Measurements from ENCODE around the gene PDE4D.

PDE4D gene

GRCh38 chr5:59547731-59548130 lies 345.8 kb downstream of the PDE4D start:
- no peak for DNase-seq (ENCODE audit: low read depth)

DNA sequence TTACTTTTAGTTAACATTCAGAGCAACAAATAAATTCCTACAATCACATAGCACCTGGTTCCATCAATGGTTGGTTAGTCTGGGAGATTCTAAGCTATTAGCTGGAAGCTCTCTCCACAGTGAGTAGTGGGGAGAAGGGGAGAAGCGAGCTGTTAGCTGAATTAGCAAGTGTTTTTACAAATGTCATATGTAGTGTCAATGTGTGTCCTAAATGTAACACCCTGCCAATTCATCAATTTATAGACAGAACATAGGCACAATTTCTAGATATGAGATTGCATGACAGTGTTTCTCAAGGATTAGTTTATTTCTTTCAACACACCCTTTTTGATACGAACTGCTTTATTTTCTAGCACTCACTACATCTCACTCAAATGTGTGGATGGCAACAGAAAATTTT lies 349.0 kb downstream of the PDE4D start:
- no peak for DNase-seq (ENCODE audit: low read depth)

- no peak for DNase-seq (ENCODE audit: low read depth)
These were observed 349.6 kb downstream of the PDE4D start for GRCh38 chr5:59543821-59544442.

DNA sequence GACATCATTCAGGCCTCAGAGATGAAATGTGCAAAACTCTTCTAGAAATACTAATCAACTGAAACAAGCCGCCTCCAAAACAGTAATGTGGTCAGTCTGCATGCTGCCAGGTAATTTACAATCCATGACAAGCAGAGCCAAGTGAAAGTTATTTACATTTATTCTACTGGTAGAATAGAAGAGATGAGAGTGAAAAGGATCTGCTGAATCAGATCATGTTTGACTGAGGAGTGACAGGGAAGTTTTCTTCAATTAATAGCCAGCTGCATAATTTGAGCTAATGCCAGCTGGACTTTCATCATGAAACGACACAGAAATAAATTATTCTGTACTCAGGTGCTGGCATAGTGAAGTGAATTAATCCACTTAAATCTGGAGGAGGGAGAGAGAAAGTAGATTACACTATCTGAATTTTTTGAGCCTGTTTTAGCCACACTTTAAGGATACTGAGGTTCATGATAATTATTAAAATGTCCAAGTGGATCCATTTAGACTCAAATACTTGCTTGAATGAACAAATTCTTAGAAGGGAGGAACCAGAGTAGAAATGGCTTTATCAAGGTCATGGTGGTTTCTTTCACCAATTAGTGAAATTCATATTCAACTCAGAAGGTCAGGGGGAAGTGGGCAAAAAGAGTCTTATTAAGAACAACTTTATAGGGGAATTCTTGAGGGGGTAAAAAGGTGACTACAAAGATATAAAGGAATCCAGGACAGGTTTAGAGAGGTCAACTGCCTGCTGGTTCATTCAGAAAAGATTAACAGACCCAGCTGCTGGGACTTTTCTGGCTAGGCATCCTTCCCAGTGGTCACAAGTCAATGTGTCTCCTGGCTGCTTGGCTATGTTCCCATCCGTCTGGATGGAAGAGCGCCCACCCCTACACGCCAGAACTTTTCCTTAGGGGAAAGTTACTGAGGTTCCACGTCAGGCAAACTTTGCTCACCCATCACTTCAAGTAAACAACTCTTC lies 350.4 kb downstream of the PDE4D start:
- DNase-seq (ENCODE audit: low read depth): no peak

DNA sequence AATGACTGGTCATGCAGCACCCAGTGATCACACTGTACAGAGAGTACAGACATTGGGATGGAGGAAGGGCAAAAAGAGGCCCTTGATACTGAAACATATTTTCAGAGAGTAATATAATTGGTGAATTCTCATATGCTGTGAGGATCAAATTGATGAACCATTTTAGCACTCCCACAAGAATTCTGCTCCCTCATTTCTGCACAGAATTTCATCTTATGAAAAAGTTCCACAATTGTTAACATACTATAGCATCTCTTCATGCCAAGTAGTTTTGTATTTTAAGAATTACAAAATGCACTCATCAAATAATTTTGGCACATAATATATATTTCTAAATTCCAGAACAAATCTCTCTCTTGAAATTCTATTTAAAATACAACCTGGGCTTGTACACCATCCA lies 351.2 kb downstream of the PDE4D start:
- DNase-seq (ENCODE audit: low read depth): no peak

DNA sequence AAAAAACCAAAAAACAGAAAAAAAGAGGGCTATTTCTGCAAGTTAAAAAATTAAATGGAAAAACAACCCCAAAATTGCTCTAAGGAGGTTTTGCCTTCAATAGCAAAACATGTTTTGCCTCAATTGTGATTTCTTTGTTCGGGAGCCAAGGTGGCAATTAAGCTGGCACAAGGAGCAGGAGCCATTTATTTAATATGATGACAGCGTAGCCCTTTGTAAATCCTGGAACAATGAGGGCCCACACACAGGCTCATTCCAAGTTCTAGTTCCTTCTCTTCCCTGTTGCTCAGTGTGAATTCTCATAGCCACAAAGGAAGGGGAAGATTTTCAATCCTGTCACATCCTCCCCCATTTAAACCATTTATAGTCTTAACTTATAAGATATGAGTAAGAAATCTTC lies 353.2 kb downstream of the PDE4D start:
- no peak for DNase-seq (ENCODE audit: low read depth)

- DNase-seq (ENCODE audit: low read depth): no peak
These were observed 354.8 kb downstream of the PDE4D start for GRCh38 chr5:59538750-59539121.

DNA sequence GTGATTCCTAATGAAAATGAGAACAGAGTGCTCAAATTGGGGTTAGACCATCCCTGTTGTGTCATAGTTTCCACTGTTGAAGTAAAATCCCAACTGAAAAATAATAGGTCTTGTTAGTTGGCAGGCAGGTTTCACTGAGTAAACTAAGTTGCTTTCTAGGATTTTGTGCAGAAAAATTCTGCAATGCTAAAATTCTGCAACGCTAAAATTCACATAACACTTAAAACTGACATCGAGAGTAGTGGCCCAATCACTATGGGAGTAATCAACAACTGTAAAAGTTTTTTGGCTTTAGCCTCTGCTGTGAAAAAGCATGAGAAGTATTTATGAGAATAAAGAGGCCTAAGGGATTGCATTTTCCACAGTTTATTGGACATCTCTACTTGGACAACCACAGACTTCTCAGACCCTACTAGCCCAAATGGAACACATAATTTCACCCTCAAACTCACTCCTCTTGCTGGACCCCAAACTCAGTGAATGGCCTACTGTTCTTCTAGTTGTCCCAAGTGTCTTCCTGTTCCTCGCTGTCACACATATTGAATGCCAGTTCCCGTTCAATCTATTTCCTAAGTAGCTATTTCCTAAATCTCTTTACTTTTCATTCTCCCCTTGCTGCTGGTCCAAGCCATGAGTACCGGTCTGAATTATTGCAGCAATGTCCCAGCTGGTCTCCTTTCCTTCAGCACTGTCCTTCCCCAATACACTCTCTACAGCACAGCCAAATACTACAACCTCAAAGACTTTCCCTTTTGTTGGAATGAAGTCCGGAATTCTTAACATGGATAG lies 355.4 kb downstream of the PDE4D start:
- no peak for DNase-seq (ENCODE audit: low read depth)

DNA sequence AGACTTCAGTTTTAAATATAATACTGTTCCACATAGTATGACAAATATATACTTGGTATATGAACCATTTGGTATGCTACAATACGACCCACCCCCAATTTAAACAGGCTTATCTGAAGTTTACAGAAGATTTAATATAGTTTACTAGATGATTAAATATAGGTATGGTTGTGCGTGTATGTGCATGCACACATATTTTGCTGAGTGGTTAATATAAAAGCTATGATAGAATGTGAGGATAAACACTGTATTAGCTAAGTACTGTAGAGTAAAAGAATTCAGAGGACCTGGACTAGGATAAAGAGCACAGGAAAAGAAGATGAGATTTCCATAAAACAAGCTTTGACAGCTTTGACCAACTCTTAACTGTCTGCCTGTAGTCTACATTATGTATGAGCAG lies 356.7 kb downstream of the PDE4D start:
- no peak for DNase-seq (ENCODE audit: low read depth)

DNA sequence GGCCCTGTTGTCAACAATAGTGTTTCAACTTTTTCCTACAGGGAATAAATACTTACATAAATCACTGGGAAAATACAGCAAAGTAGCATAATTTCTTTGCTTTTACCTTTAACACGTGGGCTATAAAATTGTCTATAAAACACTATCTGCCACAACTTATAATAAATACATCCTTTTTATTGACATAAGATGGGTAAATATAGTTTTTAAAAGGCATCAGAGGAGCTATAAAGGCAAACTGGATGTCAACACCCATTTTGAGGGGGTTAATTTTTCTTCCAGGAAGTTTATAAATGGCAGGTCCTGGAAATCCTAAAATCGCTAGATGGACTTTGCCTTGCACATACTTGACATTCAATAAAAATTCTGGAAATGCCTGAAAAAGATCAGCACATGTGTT lies 358.0 kb downstream of the PDE4D start:
- no peak for DNase-seq (ENCODE audit: low read depth)

GRCh38 chr5:59533730-59534108 lies 359.8 kb downstream of the PDE4D start:
- DNase-seq (ENCODE audit: low read depth): no peak

GRCh38 chr5:59532979-59533729 lies 360.4 kb downstream of the PDE4D start:
- no peak for DNase-seq (ENCODE audit: low read depth)

- no peak for DNase-seq (ENCODE audit: low read depth)
These were observed 364.3 kb downstream of the PDE4D start for GRCh38 chr5:59529239-59529638.

DNA sequence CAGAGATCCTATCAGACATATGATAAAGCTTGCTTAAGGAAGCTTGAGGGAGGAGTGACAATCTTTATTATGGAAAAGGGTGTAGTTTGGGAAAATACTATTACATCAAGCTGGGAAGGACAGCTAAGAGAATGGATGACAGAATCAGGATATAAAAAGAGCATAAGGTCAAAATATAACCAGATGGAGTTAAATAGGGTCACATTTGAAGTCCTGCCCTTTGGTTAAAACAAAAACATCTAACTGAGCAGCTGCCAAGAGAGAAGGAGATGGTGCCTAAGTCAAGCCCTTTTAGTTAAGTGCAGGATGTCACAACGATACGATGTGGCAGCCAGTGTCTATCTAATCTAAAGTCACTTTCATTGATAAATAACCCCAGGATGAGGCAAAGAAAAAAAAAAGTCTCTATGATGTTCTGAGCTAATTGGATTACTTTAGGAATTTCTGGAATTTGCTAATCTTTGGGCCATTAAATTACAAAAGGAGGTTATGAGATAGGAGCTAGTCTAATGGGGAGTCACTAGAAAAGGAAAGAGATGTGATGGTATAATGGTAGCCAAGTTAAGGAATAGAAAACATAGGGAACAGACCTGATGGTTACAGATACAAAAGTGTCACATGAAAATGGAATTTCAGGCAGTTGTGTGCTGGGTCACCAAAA lies 365.2 kb downstream of the PDE4D start:
- no peak for DNase-seq (ENCODE audit: low read depth)

DNA sequence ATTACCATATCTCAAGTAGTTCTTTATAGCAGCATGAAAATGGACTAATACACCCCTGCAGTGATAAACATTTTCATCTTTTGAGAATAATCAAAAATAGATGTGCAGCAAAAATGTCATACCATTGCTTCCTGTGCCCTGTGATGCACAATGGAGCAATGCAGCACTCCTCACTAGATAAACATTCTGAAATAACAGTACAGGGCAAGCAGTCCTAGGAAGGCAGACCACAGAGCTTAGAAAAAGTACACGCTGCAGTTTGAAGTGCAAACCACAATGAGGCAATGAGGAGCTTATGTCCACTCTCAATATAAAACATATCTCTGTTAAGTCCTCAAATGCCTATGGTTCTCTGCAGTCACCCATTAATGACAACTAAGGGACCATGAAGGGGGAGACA lies 367.6 kb downstream of the PDE4D start:
- DNase-seq (ENCODE audit: low read depth): no peak

DNA sequence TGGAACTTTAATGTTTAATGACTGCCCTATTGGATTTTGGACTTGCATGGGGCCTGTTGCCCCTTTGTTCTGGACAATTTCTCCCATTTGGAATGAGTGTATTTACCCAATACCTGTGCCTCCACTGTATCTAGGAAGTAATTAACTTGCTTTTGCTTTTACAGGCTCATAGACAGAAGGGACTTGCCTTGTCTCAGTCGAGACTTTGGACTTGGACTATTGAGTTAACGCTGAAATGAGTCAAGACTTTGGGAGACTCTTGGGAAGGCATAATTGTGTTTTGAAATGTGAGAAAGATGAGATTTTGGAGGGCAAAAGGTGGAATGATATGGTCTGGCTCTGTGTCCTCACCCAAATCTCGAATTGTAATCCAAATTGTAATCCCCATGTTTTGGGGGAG lies 368.2 kb downstream of the PDE4D start:
- DNase-seq (ENCODE audit: low read depth): no peak

DNA sequence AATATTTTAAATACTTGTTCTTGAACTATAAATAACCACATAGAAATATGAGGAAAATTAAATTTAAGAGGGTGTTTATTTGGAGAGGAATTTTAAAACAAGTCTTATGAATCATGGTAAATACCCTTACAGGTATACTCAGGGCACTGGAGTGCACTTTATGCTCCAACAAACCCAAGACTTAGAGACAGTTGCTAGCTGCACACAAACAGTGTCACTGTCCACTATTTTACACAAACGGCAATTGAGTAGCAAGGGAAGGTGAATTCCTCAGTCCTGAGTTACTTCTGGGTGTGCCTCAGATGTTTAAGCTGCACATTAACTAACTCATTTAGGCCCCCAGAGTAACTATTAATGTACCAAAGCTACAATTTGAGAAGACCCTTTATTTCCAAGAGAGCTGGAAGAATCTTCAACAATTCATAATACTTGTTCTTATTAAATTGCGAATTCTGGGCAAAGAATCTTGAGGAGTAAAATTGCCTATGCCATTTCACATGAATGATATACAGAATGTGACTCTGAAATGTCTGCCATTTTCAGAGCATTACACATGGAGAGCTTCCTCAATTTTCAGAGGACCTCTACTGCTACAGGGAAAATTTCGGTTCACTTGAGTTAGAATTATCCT lies 371.2 kb downstream of the PDE4D start:
- no peak for DNase-seq (ENCODE audit: low read depth)

- DNase-seq (ENCODE audit: low read depth): no peak
These were observed 372.1 kb downstream of the PDE4D start for GRCh38 chr5:59521476-59521875.

DNA sequence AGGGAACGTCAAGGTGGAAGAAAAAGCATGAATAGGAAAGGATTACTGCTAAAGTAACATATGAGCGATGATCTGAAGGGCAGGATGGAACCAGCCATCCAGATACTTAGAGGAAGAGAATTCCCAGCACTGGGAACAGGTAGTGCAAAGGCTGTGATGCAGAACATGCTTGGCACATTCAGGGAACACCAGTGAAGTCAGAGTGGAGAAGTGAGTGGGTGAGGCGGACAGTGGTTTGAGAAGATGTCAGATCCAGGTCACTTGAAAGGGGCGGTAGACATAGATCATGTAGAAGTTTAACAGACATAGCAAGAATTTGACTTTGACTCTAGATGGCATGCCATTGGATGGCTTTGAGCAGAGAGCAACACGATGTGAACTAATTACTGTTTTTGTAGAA lies 374.2 kb downstream of the PDE4D start:
- no peak for DNase-seq (ENCODE audit: low read depth)

DNA sequence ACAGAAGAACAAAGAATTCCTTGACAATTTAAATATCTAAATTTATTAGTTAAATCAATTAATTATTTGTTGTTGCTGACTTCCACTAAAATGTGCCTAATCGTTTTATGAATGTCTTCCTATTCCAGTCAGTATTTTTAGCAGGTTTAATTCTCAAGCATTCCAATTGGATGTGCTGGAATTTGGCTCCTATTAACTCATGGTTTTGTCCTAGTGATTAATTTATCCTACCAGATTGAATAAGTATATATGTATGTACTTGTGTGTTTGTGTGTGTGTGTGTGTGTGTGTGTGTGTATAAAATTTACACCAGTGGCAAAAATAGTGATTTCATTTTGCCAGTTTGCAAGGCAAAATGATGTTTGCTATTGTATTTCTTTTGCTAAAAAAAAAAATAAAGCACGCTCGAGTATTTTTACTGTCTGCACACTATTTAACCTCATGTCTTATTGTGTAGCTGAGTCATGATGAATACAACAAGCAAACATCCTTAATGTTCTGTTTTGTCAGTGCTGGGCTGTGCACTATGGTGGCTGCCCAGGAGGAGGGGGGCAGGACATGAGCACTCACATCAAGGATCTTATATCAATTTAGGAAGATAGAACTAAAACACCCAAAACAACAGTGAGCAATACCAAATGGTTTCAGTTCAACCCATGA lies 375.5 kb downstream of the PDE4D start:
- DNase-seq (ENCODE audit: low read depth): no peak

GRCh38 chr5:59516161-59516560 lies 377.4 kb downstream of the PDE4D start:
- DNase-seq (ENCODE audit: low read depth): no peak
